ENCODE results near the gene ELN.

DNA sequence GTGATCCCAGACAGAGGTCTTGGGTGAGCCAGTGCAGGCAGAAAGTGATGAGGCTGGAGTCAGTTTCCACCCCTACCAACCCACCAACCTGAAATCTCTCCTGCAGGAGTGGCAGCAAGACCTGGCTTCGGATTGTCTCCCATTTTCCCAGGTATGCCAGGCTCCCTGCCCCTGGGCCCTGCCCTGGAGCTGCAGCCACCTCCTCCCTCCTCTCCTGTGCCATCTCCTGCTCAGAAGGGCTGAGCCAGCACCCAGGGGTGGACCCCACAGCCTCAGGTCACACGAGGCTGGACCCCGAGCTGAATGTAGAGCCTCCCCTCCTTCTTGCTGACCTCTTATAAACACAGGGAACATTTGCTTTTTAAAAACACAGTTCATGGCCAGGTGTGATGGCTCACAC is 38.7 kb downstream of the ELN start:
- TF ChIP-seq, protein P1, sequence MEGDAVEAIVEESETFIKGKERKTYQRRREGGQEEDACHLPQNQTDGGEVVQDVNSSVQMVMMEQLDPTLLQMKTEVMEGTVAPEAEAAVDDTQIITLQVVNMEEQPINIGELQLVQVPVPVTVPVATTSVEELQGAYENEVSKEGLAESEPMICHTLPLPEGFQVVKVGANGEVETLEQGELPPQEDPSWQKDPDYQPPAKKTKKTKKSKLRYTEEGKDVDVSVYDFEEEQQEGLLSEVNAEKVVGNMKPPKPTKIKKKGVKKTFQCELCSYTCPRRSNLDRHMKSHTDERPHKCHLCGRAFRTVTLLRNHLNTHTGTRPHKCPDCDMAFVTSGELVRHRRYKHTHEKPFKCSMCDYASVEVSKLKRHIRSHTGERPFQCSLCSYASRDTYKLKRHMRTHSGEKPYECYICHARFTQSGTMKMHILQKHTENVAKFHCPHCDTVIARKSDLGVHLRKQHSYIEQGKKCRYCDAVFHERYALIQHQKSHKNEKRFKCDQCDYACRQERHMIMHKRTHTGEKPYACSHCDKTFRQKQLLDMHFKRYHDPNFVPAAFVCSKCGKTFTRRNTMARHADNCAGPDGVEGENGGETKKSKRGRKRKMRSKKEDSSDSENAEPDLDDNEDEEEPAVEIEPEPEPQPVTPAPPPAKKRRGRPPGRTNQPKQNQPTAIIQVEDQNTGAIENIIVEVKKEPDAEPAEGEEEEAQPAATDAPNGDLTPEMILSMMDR (IDR thresholded peaks at IDR 0.05) = no peak
- TF ChIP-seq POLR2A (IDR thresholded peaks at IDR 0.05) = no peak
